Caco-2 (cell line): ENCODE results near the gene DPP10. TPM values are rescaled to one million over a fixed set of nuclear protein-coding genes. Genes with fewer than 3 reads are reported as not detected.

Source experiments
- BruUV-seq: library from RNA; stranded (reverse); fragments of 400-500 nt; replicated peaks from 2 replicates; lab custom pipeline; 2021; lab: Mats Ljungman, UMichigan
- CTCF ChIA-PET: fragments of 300-600 bp; sonication (Branson Sonifier 250); formaldehyde crosslinking; loops from one replicate; lab custom pipeline; 2022; ENCODE audit warnings: antibody characterized with exemption; lab: Charles Lee
- POLR2A ChIA-PET: fragments of 300-600 bp; sonication (Branson Sonifier 250); formaldehyde crosslinking; loops from one replicate; lab custom pipeline; 2022; ENCODE audit warnings: antibody characterized with exemption; lab: Charles Lee
- DNase-seq, 2 experiments: peaks; one replicate each; pipeline versions ENCODE4 v3.0.0 to v3.0.0-alpha.2; 2020 to 2022
- H3K27me3 ChIP-seq: replicated peaks from 2 replicates; pipeline ENCODE4 v1.6.0; 2011; ENCODE audit warnings: low read length; ENCODE audit not compliant: control insufficient read depth, insufficient read depth
- H3K36me3 ChIP-seq: 2 replicates; pipeline ENCODE4 v1.5.1; 2011; ENCODE audit warnings: low read length; ENCODE audit not compliant: control insufficient read depth, insufficient read depth
- H3K4me1 ChIP-seq: fragments of 250-450 bp; sonication (Bioruptor Pico); 2 replicates; pipeline ENCODE4 v1.5.1; 2020; ENCODE audit warnings: mild to moderate bottlenecking
- H3K4me3 ChIP-seq: 2 replicates; pipeline ENCODE4 v1.5.1; 2011; ENCODE audit warnings: low read depth, mild to moderate bottlenecking, control low read depth, low read length
- H3K9me3 ChIP-seq: fragments of 250-450 bp; sonication (Bioruptor Pico); 2 replicates; pipeline ENCODE4 v1.5.1; 2020; ENCODE audit warnings: mild to moderate bottlenecking, moderate library complexity
- H3K27ac Mint-ChIP-seq: one replicate; pipeline ENCODE4 v1.8.0; 2022; ENCODE audit warnings: mixed read lengths; ENCODE audit not compliant: unreplicated experiment
- H3K27me3 Mint-ChIP-seq: one replicate; pipeline ENCODE4 v1.8.0; 2022; ENCODE audit warnings: mixed read lengths; ENCODE audit not compliant: insufficient read depth, unreplicated experiment
- H3K36me3 Mint-ChIP-seq: one replicate; pipeline ENCODE4 v1.8.0; 2022; ENCODE audit warnings: mild to moderate bottlenecking, mixed read lengths; ENCODE audit not compliant: insufficient read depth, unreplicated experiment
- H3K4me1 Mint-ChIP-seq: one replicate; pipeline ENCODE4 v1.8.0; 2022; ENCODE audit warnings: low read depth, mixed read lengths; ENCODE audit not compliant: unreplicated experiment
- H3K4me3 Mint-ChIP-seq: one replicate; pipeline ENCODE4 v1.8.0; 2022; ENCODE audit warnings: mild to moderate bottlenecking, moderate library complexity, mixed read lengths; ENCODE audit not compliant: unreplicated experiment
- H3K9me3 Mint-ChIP-seq: one replicate; pipeline ENCODE4 v1.8.0; 2022; ENCODE audit warnings: mixed read lengths; ENCODE audit not compliant: unreplicated experiment
- CTCF ChIP-seq, 2 experiments: fragments of 200-600 bp in 1 of 2; IDR thresholded peaks; 1 replicate in 1 of 2; 2 replicates in 1 of 2; pipeline versions ENCODE4 v1.5.1 to v1.8.0; 2011 to 2022; ENCODE audit warnings: antibody characterized with exemption in 1 of 2, control low read depth in 1 of 2, inconsistent platforms in 1 of 2, low read depth in 1 of 2, low read length in 1 of 2, mild to moderate bottlenecking in 1 of 2, moderate library complexity in 1 of 2; ENCODE audit not compliant: insufficient read depth in 1 of 2, severe bottlenecking in 1 of 2, unreplicated experiment in 1 of 2
- intact Hi-C: fragments of 100-400 bp; cut with micrococcal nuclease; formaldehyde crosslinking; loops from one replicate; pipeline ENCODE4 v1.10.0; 2022; ENCODE audit not compliant: unreplicated experiment
- total RNA-seq: library from RNA; stranded (reverse); gene quantifications from 2 replicates; pipeline ENCODE4 v1.2.3, GENCODE V29; 2022

Gene DPP10
- total RNA-seq, 1 experiment from 2014 or later: not detected

- Histone ChIP-seq H3K4me1 (no peaks in the 10 kb centered on the region), H3K36me3 (no peaks in the 10 kb centered on the region), H3K4me3 (no peak overlapping the region), H3K27me3 (no peaks in the 10 kb centered on the region), H3K9me3 (no peaks in the 10 kb centered on the region)
- POLR2A ChIA-PET: no interaction called here
- no TSS peak for BruUV-seq
- CTCF ChIA-PET: no interaction called here
- Mint-ChIP-seq H3K4me3 (no peak overlapping the region), H3K9me3 (no peaks in the 10 kb centered on the region), H3K4me1 (no peaks in the 10 kb centered on the region), H3K27ac (no peak overlapping the region), H3K27me3 (peaks cover 2% of the 10 kb centered on the region), H3K36me3 (no peaks in the 10 kb centered on the region)
- intact Hi-C loops: no loop called here
- no peak for DNase-seq
- no peak for TF ChIP-seq CTCF (IDR thresholded peaks at IDR 0.05; ENCODE audit: insufficient read depth in 1 of 2, low read depth in 1 of 2, low read length in 1 of 2, severe bottlenecking in 1 of 2, unreplicated experiment in 1 of 2)
Observed at GRCh38 chr2:114857196-114857595, 414.8 kb downstream of the DPP10 start.

- Mint-ChIP-seq H3K9me3 (no peaks in the 10 kb centered on the region), H3K27ac (no peak overlapping the region), H3K36me3 (no peaks in the 10 kb centered on the region), H3K27me3 (peaks cover 2% of the 10 kb centered on the region), H3K4me3 (no peak overlapping the region), H3K4me1 (no peaks in the 10 kb centered on the region)
- ChIA-PET POLR2A (no interaction called here), CTCF (no interaction called here)
- Histone ChIP-seq H3K36me3 (no peaks in the 10 kb centered on the region), H3K27me3 (no peaks in the 10 kb centered on the region), H3K9me3 (no peaks in the 10 kb centered on the region), H3K4me3 (no peak overlapping the region), H3K4me1 (no peaks in the 10 kb centered on the region)
- intact Hi-C loops: no loop called here
- no peak for TF ChIP-seq CTCF (IDR thresholded peaks at IDR 0.05; ENCODE audit: insufficient read depth in 1 of 2, low read depth in 1 of 2, low read length in 1 of 2, severe bottlenecking in 1 of 2, unreplicated experiment in 1 of 2)
- DNase-seq: no peak
- BruUV-seq: no TSS peak
Observed at GRCh38 chr2:114859726-114860510, 417.5 kb downstream of the DPP10 start.

- no peak for DNase-seq
- CTCF ChIA-PET: no interaction called here
- POLR2A ChIA-PET: no interaction called here
- Mint-ChIP-seq H3K4me3 (no peak overlapping the region), H3K27ac (no peak overlapping the region), H3K9me3 (no peaks in the 10 kb centered on the region), H3K27me3 (peaks cover 2% of the 10 kb centered on the region), H3K36me3 (no peaks in the 10 kb centered on the region), H3K4me1 (no peaks in the 10 kb centered on the region)
- Histone ChIP-seq H3K36me3 (no peaks in the 10 kb centered on the region), H3K4me3 (no peak overlapping the region), H3K9me3 (no peaks in the 10 kb centered on the region), H3K27me3 (no peaks in the 10 kb centered on the region), H3K4me1 (no peaks in the 10 kb centered on the region)
- TF ChIP-seq CTCF (IDR thresholded peaks at IDR 0.05; ENCODE audit: insufficient read depth in 1 of 2, low read depth in 1 of 2, low read length in 1 of 2, severe bottlenecking in 1 of 2, unreplicated experiment in 1 of 2): no peak
- BruUV-seq: no TSS peak
- intact Hi-C loops: no loop called here
Observed at GRCh38 chr2:114862243-114862642, 419.8 kb downstream of the DPP10 start.
